Ascending aorta (tissue), 2 donors: ENCODE data around the gene NCS1. TPM values are rescaled to one million over a fixed set of nuclear protein-coding genes. Genes with fewer than 3 reads are reported as not detected.

Experiments used
- DNase-seq, 2 donors: peaks; one replicate each; pipeline ENCODE4 v3.0.0-alpha.2; 2019; ENCODE audit warnings: low spot score in 2 of 2
- H3K27ac ChIP-seq, 2 donors: fragments of 200-600 bp; sonication (generic); one replicate each; pipeline ENCODE4 v1.5.1; 2016 to 2017; ENCODE audit warnings: mild to moderate bottlenecking in 1 of 2
- H3K27me3 ChIP-seq: fragments of 200-600 bp; sonication (generic); one replicate; pipeline ENCODE4 v1.5.1; 2017
- H3K36me3 ChIP-seq, 2 donors: fragments of 200-600 bp; sonication (generic); one replicate each; pipeline ENCODE4 v1.5.1; 2016
- H3K4me1 ChIP-seq, 2 donors: fragments of 200-600 bp; sonication (generic); one replicate each; pipeline ENCODE4 v1.5.1; 2016 to 2017; ENCODE audit warnings: mild to moderate bottlenecking in 1 of 2
- H3K4me3 ChIP-seq, 2 donors: fragments of 200-600 bp; sonication (generic); one replicate each; pipeline ENCODE4 v1.5.1; 2016 to 2017; ENCODE audit warnings: mild to moderate bottlenecking in 1 of 2
- H3K9me3 ChIP-seq, 2 donors: fragments of 200-600 bp; sonication (generic); one replicate each; pipeline ENCODE4 v1.5.1; 2016
- intact Hi-C: fragments of 100-400 bp; cut with DNase I; formaldehyde crosslinking; loops from one replicate; pipeline ENCODE4 v1.15.1; 2023
- total RNA-seq: library from RNA; depleted of rRNA; stranded (reverse); fragments of >200 nt; gene quantifications from one replicate; pipeline ENCODE4 v1.1.0, GENCODE V29; 2016
- TF ChIP-seq, protein P1 (sequence below), 3 experiments: fragments of 200-600 bp in 2 of 3; fragments of 450-650 bp in 1 of 3; sonication (generic) in 2 of 3; IDR thresholded peaks; one replicate each; pipeline ENCODE4 v1.5.1; 2016 to 2019; ENCODE audit warnings: antibody characterized with exemption in 3 of 3, mild to moderate bottlenecking in 1 of 3, moderate library complexity in 1 of 3

Gene NCS1
- total RNA-seq, 1 donor from 2014 or later = 34.7 TPM

DNA sequence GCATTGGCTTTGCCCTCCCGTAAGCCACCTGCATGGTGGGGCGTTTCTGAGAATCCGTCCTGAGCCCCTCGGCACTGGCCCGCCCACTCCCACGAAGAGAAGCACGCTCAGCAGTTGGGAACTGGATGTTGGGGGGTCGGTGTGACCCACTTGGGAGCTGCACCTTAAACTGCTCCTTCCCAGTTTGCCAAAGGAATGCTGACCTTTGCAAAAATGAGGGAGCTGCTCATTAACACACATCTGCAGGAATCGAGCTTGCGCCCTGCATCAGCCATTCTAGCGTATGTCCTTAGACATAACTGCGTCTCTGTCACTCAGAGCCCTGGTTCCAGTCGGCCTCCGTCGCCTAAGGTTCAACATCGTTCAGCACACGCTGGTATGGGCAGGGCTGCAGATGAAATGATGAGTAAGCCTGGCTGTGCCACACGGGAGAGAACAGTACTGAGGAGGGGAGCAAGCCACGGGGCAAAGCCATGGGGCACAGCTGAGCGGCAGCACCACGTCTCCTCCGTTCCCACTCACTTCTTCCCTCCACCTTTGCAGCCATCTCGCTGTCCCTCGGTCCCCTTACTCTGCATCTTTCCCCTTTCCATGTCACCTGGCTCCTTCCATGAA lies 28.8 kb upstream of the NCS1 start:
- intact Hi-C loops = no loop called here
- DNase-seq = no peak
- Histone ChIP-seq H3K4me1 (peaks cover 0 to 21% of the 10 kb centered on the region in 2 donors), H3K27me3 (no peaks in the 10 kb centered on the region), H3K4me3 (peak overlapping the region in 1 of 2 donors; percentile 32), H3K9me3 (no peaks in the 10 kb centered on the region), H3K36me3 (no peaks in the 10 kb centered on the region), H3K27ac (peak overlapping the region in 1 of 2 donors; percentile 40)
- TF ChIP-seq, protein P1, sequence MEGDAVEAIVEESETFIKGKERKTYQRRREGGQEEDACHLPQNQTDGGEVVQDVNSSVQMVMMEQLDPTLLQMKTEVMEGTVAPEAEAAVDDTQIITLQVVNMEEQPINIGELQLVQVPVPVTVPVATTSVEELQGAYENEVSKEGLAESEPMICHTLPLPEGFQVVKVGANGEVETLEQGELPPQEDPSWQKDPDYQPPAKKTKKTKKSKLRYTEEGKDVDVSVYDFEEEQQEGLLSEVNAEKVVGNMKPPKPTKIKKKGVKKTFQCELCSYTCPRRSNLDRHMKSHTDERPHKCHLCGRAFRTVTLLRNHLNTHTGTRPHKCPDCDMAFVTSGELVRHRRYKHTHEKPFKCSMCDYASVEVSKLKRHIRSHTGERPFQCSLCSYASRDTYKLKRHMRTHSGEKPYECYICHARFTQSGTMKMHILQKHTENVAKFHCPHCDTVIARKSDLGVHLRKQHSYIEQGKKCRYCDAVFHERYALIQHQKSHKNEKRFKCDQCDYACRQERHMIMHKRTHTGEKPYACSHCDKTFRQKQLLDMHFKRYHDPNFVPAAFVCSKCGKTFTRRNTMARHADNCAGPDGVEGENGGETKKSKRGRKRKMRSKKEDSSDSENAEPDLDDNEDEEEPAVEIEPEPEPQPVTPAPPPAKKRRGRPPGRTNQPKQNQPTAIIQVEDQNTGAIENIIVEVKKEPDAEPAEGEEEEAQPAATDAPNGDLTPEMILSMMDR (IDR thresholded peaks at IDR 0.05) = no peak

- peak overlapping the region in 1 of 2 donors; percentile 32 for H3K4me3 ChIP-seq
- DNase-seq = peak in 1 of 2 donors; percentile 72
- peaks cover 0 to 19% of the 10 kb centered on the region in 2 donors for H3K4me1 ChIP-seq
- H3K27ac ChIP-seq = peak overlapping the region in 1 of 2 donors; percentile 40
- TF ChIP-seq, protein P1 (IDR thresholded peaks at IDR 0.05) = no peak
- H3K36me3 ChIP-seq = no peaks in the 10 kb centered on the region
- H3K27me3 ChIP-seq = no peaks in the 10 kb centered on the region
- intact Hi-C loops = no loop called here
- H3K9me3 ChIP-seq = no peaks in the 10 kb centered on the region
Measured at GRCh38 chr9:130143958-130144366, 28.2 kb upstream of the NCS1 start.

DNA sequence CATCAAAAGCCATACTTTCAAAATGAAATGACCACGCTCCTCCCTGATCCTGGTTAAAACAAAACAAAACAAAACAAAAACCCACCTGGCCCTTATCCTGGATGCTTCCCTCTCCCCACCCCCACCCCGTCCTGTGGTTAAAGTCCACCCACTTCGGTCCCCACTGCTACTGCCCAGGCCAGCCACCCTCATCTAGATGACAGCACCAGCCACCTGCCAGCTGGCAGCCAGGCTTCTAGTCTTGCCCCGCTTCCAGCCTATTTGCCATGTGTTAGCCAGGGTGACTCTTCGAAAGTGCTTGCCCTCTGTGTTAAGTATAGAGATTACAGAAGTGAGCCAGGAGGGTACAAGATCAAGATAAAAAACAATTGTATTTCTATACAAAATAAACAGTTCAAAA lies 27.5 kb upstream of the NCS1 start:
- H3K36me3 ChIP-seq = no peaks in the 10 kb centered on the region
- H3K4me3 ChIP-seq = peak overlapping the region in 1 of 2 donors; percentile 32
- DNase-seq = no peak
- H3K27me3 ChIP-seq = no peaks in the 10 kb centered on the region
- intact Hi-C loops = no loop called here
- TF ChIP-seq, protein P1 (IDR thresholded peaks at IDR 0.05) = no peak
- H3K9me3 ChIP-seq = no peaks in the 10 kb centered on the region
- no peak overlapping the region for H3K27ac ChIP-seq
- H3K4me1 ChIP-seq = peaks cover 0 to 14% of the 10 kb centered on the region in 2 donors

DNA sequence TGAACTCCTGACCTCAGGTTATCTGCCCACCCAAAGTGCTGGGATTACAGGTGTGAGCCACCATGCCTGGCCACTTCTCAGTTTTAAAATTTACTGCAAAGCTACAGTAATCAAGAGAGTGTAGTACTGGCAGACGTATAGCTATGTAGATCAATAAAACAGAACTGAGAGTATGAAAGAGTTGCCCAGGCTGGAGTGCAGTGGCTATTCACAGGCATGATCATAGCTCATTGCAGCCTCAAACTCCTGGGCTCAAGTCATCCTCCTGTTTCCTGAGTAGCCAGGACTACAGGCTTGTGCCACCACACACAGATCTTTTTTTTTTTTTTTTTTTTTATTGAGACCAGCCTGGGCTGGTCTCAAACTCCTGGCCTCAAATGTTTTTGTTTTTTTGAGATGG lies 26.5 kb upstream of the NCS1 start:
- Histone ChIP-seq H3K4me1 (peaks cover 0 to 14% of the 10 kb centered on the region in 2 donors), H3K4me3 (no peak overlapping the region), H3K36me3 (no peaks in the 10 kb centered on the region), H3K27ac (no peak overlapping the region), H3K27me3 (no peaks in the 10 kb centered on the region), H3K9me3 (no peaks in the 10 kb centered on the region)
- intact Hi-C loops = no loop called here
- no peak for DNase-seq
- TF ChIP-seq, protein P1 (IDR thresholded peaks at IDR 0.05) = no peak

DNA sequence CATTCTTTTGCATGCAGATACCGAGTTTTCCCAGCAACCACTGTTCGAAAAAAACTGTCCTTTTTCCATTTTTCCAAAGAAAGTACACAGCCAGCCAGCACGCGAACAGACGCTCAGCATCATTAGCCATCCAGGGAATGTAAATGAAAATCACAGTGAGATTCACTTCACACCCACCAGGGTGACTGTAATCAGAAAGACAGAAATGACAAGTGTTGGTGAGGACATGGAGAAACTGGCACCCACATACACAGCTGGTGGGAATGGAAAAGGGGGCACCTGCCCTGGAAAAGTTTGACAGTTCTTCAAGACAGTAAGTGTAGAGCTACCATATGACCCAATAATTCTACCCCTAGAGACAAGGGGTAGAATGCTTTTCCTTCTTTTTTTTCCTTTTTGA lies 25.0 kb upstream of the NCS1 start:
- H3K9me3 ChIP-seq = no peaks in the 10 kb centered on the region
- H3K27ac ChIP-seq = no peak overlapping the region
- TF ChIP-seq, protein P1 (IDR thresholded peaks at IDR 0.05) = no peak
- H3K27me3 ChIP-seq = no peaks in the 10 kb centered on the region
- DNase-seq = no peak
- peaks cover 0 to 14% of the 10 kb centered on the region in 2 donors for H3K4me1 ChIP-seq
- H3K4me3 ChIP-seq = no peak overlapping the region
- H3K36me3 ChIP-seq = no peaks in the 10 kb centered on the region
- intact Hi-C loops = no loop called here
